SJSA1 (cell line): Measurements from ENCODE around the gene NTRK3. TPM values are rescaled to one million over a fixed set of nuclear protein-coding genes. Genes with fewer than 3 reads are reported as not detected.
"Not testable (repeated sequence)": the region's sequence is repeated elsewhere in the genome, so short reads cannot be mapped to it uniquely, and the experiment has no call there.

Source experiments
- DNase-seq, 2 experiments: peaks; one replicate each; pipeline ENCODE4 v3.0.0-alpha.2; 2015 to 2020; ENCODE audit warnings: low spot score in 2 of 2, low read depth in 1 of 2
- H3K27ac ChIP-seq: fragments of 250-450 bp; sonication (Bioruptor Pico); 2 replicates; pipeline ENCODE4 v1.5.1; 2020; ENCODE audit warnings: mild to moderate bottlenecking, moderate library complexity
- H3K27me3 ChIP-seq: fragments of 250-450 bp; sonication (Bioruptor Pico); replicated peaks from 2 replicates; pipeline ENCODE4 v1.5.1; 2020; ENCODE audit warnings: mild to moderate bottlenecking, moderate library complexity
- H3K36me3 ChIP-seq: fragments of 250-450 bp; sonication (Bioruptor Pico); 2 replicates; pipeline ENCODE4 v1.5.1; 2020; ENCODE audit warnings: mild to moderate bottlenecking
- H3K4me1 ChIP-seq: fragments of 250-450 bp; sonication (Bioruptor Pico); replicated peaks from 2 replicates; pipeline ENCODE4 v1.6.1; 2021; ENCODE audit warnings: mild to moderate bottlenecking
- H3K4me3 ChIP-seq: fragments of 250-450 bp; sonication (Bioruptor Pico); 2 replicates; pipeline ENCODE4 v1.5.1; 2020; ENCODE audit warnings: mild to moderate bottlenecking
- H3K9me3 ChIP-seq: fragments of 250-450 bp; sonication (Bioruptor Pico); replicated peaks from 2 replicates; pipeline ENCODE4 v1.5.1; 2020; ENCODE audit warnings: mild to moderate bottlenecking
- total RNA-seq: library from RNA; depleted of rRNA; stranded (reverse); fragments of >200 nt; shearing (Covaris generic); gene quantifications from 2 replicates; pipeline ENCODE4 v1.2.3, GENCODE V29; 2014

Gene NTRK3
- total RNA-seq, 1 experiment from 2014 or later = not detected

DNA sequence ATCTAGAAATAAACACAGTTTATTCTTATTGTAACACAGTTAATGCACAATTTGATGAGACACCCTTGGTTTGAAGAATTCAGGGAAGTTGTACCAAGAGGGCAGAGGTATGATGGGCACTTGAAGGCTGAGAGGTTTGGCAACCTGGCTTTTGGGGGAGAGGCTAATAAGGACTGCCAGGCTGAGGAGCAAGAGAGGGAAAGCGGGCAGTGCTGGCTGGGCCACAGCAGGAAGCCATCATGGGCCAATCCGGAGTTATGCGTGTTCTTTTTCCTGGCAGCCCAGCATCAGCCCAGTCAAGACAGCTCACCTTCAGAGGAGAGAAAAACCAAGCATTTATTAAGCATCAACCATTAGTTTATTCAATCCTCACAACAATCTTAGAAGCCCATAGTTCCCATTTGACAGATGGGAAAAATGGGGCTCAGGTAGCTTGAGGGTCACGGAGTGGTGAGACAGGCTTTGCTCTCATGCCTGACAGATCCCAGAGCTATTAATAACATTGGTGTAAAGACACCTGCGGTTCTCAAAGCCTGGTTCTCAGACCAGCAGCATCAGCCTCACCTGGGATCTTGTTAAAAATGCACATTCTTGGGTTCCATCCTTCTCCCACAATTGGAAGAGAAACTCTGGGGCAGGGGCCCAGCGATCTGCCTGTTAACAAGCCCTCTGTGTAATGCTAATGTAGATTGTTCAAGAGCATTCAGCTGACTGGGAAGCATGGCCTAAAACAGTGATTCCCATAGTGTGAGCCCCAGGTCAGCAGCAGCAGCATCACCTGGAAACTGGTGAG is 183.7 kb downstream of the NTRK3 start:
- no peaks in the 10 kb centered on the region for H3K36me3 ChIP-seq
- DNase-seq = no peak
- no peak overlapping the region for H3K4me3 ChIP-seq
- no peaks in the 10 kb centered on the region for H3K9me3 ChIP-seq
- H3K27me3 ChIP-seq = no peaks in the 10 kb centered on the region
- H3K4me1 ChIP-seq = no peaks in the 10 kb centered on the region
- H3K27ac ChIP-seq = no peak overlapping the region

DNA sequence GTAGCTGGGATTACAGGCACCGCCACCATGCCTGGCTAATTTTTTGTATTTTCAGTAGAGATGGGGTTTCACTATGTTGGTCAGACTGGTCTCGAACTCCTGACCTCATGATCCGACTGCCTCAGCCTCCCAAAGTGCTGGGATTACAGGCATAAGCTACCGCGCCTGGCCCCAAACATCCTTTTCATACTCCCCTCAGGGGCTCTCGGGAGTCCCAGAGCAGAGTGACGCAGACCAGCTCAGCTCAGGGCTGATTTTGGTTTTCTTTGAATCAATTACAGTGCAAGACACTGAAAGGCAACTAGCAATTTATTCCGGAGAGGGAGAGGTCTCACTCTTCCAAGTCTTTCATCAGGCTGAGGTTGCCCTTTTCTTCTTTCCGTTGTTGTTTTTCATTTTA is 184.4 kb downstream of the NTRK3 start:
- H3K36me3 ChIP-seq, H3K4me1 ChIP-seq, H3K27me3 ChIP-seq, H3K27ac ChIP-seq, DNase-seq, H3K4me3 ChIP-seq, H3K9me3 ChIP-seq: not testable (repeated sequence)

DNA sequence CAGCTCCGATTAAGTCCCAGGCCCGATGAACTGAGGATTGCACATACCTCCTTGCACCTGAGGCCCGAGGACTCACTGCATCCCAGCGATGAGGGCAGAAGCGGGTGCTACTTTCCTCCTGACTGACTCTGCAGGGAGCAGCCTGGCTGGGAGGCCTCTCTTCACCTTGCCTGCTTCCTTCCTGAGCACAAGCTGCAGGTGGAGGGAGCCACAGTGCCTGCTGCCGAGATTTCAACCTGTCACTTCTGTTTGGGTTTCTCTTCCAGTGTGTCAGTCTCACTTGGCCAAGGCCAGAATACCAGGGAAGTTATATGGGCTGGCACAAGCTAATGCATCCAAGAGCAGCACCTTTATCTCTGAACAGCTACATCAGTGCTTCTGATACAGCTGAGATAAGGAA is 185.4 kb downstream of the NTRK3 start:
- H3K27ac ChIP-seq = no peak overlapping the region
- no peaks in the 10 kb centered on the region for H3K27me3 ChIP-seq
- no peak overlapping the region for H3K4me3 ChIP-seq
- H3K9me3 ChIP-seq = no peaks in the 10 kb centered on the region
- no peaks in the 10 kb centered on the region for H3K36me3 ChIP-seq
- no peak for DNase-seq
- no peaks in the 10 kb centered on the region for H3K4me1 ChIP-seq

DNA sequence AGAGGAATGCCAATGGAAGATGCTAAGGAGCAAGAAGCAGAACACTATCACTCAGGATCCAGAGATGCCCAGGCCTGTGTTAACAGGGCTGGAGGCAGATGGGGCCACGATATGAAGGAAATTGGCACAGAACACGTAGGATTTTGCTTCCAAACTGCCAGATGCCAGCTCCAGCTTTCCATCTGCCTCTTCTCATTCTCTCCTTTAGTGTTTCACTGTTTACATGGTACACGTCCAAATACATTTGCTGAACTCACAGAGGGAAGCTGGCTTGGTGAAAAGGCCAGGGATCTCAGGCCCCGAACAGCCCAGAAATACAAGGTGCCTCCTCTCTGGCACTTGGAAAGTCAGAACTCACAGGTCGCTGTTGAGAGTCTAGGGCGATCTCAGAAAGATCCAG is 187.0 kb downstream of the NTRK3 start:
- Histone ChIP-seq H3K27me3 (no peaks in the 10 kb centered on the region), H3K4me1 (no peaks in the 10 kb centered on the region), H3K9me3 (0 out of 2 replicates have a peak, but pooled peaks cover 2% of the 10 kb centered on the region), H3K27ac (no peak overlapping the region), H3K4me3 (no peak overlapping the region), H3K36me3 (no peaks in the 10 kb centered on the region)
- no peak for DNase-seq

DNA sequence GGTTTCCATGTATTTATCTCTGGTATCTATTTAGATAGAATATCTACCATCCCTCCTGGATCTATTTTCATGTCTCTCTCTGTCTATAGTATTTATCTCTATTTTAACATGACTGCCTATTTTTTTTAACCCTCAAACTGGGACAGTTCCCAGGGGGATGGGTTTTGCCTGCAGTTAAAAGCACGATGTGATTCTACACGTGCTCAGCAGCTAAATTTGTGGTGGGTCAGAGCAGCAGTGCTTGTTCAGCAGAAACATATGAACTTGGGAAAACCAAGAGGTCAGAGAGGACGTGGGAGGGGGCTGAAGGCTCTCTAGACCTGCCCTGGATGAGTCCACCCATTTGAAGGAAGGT is 189.2 kb downstream of the NTRK3 start:
- 0 out of 2 replicates have a peak, but pooled peaks cover 2% of the 10 kb centered on the region for H3K9me3 ChIP-seq

DNA sequence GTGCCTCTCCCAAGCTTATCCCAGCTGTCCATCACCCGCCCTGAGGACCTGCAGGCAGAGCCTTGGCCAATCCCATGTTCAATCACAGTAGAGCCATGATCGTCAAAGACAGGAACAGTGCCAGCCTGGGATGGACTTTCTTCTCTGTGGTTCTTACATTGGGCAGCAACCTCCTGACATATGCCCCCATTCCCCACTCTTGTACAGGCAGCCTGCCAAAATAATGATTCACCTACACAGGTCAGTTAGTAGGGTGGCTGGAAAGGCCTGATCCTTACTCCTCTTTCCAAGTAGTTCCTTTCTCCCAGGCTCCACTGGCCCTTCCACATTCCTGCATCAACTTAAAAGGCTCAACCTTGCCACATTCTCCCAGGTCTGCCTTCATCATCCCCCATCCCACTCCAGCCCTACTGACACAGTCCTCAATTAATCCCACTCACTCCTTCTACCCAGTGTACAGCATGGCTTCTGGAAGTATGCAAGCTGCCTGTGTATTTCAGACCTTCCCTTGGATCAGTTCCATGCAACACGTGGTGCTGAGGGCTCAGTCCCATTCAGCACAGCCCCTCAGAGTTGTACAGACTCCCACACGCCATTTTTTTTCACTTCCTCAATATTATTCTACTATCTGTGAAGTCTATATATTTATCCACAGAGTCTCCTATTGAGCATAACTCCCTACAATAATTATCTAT is 189.8 kb downstream of the NTRK3 start:
- H3K4me1 ChIP-seq = no peaks in the 10 kb centered on the region
- no peak for DNase-seq
- no peaks in the 10 kb centered on the region for H3K36me3 ChIP-seq
- H3K9me3 ChIP-seq = 0 out of 2 replicates have a peak, but pooled peaks cover 2% of the 10 kb centered on the region
- H3K27ac ChIP-seq = no peak overlapping the region
- no peak overlapping the region for H3K4me3 ChIP-seq
- H3K27me3 ChIP-seq = no peaks in the 10 kb centered on the region

More for the DNA sequence above, 189.2 kb downstream of the NTRK3 start:
- Histone ChIP-seq H3K27me3 (no peaks in the 10 kb centered on the region), H3K4me1 (no peaks in the 10 kb centered on the region), H3K27ac (no peak overlapping the region), H3K36me3 (no peaks in the 10 kb centered on the region), H3K4me3 (no peak overlapping the region)
- DNase-seq = no peak

DNA sequence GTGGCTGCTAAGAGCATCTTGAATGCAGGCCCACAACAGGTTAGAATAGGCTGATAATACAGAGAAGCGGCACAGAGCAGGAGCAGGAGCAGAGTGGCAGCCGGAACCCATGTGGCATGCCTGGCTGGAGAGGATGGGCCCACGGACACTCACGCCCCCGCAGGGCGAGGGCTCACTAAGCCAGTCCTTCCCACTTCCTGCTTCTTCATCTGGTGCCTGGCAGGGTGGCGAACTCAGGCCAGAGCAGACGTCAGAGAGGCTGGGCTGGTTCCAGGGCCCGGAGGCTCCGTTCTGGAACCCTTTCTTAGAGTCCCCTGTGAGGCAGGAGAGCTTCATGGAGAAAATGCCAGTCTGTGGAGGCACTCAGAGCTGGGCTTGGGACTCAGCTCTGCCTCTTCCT is 195.1 kb downstream of the NTRK3 start:
- DNase-seq = no peak
- H3K9me3 ChIP-seq = 0 out of 2 replicates have a peak, but pooled peaks cover 2% of the 10 kb centered on the region
- H3K36me3 ChIP-seq = no peaks in the 10 kb centered on the region

DNA sequence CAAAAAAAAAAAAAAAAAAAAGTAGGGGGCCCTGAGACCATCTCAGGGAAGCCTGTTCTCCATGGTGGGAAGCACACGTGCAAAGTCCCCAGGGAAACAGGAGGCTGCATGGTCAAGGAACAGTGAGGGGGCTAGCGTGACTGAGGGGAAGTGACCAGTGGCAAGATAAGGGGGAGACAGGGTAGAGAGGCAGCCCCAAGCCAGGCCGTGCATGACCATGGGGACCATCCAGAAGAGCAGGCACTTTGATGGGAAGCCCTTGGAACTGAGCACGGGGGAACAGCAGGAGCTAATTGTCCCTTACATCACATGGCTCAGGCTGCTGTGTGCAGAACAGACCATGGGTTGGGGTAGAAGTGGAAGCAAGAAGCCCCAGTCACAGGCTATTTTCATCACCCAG is 196.2 kb downstream of the NTRK3 start:
- Histone ChIP-seq H3K27me3 (no peaks in the 10 kb centered on the region), H3K4me3 (no peak overlapping the region), H3K36me3 (no peaks in the 10 kb centered on the region), H3K4me1 (no peaks in the 10 kb centered on the region), H3K27ac (no peak overlapping the region), H3K9me3 (no peaks in the 10 kb centered on the region)
- DNase-seq = no peak

More for the DNA sequence above, 195.1 kb downstream of the NTRK3 start:
- Histone ChIP-seq H3K4me1 (no peaks in the 10 kb centered on the region), H3K27me3 (no peaks in the 10 kb centered on the region), H3K27ac (no peak overlapping the region), H3K4me3 (no peak overlapping the region)

DNA sequence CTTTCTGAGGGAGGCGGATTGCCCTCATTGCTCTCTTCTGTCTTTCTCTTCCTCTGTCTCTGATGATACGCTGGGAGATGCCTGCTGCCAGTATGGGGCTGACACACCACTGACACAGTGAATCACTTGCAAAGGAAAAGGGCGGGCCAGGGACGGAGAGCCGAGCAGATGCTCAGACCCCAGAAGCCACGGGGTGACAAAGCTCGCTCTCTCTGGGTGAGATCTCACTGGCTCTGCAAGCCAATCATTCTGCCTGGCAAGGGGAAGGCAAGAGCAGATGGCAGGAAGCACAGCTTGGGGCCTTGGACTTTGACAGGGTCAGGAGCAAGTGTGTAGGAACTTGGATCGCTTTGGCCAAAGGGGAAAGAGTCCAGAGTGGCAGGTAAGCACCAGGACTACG is 198.7 kb downstream of the NTRK3 start:
- no peak overlapping the region for H3K4me3 ChIP-seq
- no peaks in the 10 kb centered on the region for H3K4me1 ChIP-seq
- no peak overlapping the region for H3K27ac ChIP-seq
- H3K27me3 ChIP-seq = no peaks in the 10 kb centered on the region
- DNase-seq = no peak
- H3K9me3 ChIP-seq = no peaks in the 10 kb centered on the region
- no peaks in the 10 kb centered on the region for H3K36me3 ChIP-seq

DNA sequence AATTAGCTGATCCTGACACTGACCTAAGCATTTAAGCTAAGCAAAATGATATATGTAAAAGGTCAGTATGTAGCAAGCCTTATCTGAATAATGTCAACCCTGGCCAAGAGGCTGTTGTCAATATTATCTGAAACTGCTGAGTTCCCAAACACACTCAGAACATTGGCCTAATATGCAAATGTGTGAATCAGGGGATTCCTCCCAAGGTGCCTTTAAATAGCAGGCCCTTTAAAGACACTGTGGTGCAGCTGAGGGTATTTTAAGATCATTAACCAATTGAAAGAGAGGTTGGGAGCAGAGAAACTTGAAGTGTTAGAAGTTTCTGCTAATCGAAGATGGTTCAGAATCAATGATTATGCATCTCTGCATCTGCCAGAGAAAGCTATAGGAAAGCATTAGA is 207.0 kb downstream of the NTRK3 start:
- no peaks in the 10 kb centered on the region for H3K9me3 ChIP-seq
- H3K36me3 ChIP-seq = no peaks in the 10 kb centered on the region
- no peak for DNase-seq
- no peak overlapping the region for H3K4me3 ChIP-seq
- H3K27ac ChIP-seq = no peak overlapping the region
- no peaks in the 10 kb centered on the region for H3K4me1 ChIP-seq
- H3K27me3 ChIP-seq = no peaks in the 10 kb centered on the region

DNA sequence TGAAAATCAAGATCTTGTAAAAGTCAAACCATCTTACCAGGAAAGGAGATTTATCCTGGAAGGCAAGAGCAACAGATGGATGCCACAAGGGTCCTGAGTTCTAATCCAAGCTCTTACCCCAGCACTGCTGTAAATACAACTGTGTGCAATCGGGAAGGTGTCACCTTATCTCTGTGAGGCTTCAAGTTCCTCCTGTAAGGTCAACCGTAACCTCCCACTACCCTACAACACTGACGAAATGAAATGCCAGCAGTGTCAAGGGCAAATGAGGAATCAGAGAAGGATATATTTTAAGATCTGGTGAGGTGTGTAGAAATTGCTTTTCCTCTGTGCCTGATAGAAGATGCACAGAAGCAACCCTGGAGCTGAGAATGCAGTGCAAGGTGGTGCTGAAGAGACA is 207.8 kb downstream of the NTRK3 start:
- H3K27me3 ChIP-seq = no peaks in the 10 kb centered on the region
- H3K27ac ChIP-seq = no peak overlapping the region
- no peaks in the 10 kb centered on the region for H3K36me3 ChIP-seq
- no peak for DNase-seq
- H3K9me3 ChIP-seq = no peaks in the 10 kb centered on the region
- no peak overlapping the region for H3K4me3 ChIP-seq
- H3K4me1 ChIP-seq = no peaks in the 10 kb centered on the region

DNA sequence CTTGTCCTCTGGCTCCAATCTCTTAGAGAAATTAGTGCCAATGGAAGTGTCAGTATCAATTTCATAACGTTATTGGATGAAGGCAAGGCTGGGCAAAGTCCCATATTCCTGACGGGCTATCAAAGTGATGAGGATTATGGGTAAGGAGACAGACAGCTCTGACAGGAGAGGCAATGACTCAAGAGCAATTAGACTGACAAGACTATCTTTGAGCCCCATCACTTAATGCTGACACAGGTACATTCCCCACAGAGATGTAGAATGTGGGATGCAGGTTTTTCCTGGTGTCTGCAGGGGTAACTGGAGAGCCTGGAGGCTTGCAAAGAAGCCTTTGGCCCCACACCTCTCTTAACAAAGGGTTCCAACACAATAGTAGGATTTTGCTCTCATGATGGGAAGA is 208.3 kb downstream of the NTRK3 start:
- no peaks in the 10 kb centered on the region for H3K36me3 ChIP-seq

DNA sequence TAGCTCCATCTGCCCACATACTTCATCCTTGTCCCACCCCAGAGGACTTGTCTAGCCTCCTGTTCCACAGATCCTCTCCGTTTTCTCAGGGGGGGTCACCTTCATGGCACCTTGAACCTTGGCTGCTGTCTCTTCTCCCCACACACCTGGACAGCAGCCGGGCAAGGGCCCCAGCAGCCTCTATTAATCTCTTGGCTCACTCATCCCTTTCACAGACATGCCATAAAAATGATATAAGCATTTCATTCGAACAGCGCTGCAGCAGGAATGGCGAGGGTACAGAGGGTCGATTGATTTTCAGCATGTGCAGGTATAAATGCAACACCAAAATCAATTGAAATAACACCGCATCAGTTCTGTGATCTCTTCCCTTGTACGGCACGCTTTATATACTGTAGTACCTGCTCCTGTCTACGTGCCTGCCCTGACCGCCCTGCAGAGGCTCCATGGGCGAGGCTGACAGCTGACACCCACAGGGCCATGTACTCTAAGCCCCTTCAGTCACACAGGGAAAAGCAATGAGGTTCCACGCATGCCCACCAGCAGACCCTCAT is 209.9 kb downstream of the NTRK3 start:
- no peaks in the 10 kb centered on the region for H3K9me3 ChIP-seq
- no peak overlapping the region for H3K27ac ChIP-seq
- no peaks in the 10 kb centered on the region for H3K36me3 ChIP-seq
- no peak overlapping the region for H3K4me3 ChIP-seq
- DNase-seq = no peak
- H3K27me3 ChIP-seq = no peaks in the 10 kb centered on the region
- no peaks in the 10 kb centered on the region for H3K4me1 ChIP-seq

More for the DNA sequence above, 208.3 kb downstream of the NTRK3 start:
- no peaks in the 10 kb centered on the region for H3K4me1 ChIP-seq
- H3K27me3 ChIP-seq = no peaks in the 10 kb centered on the region
- no peak overlapping the region for H3K4me3 ChIP-seq
- H3K9me3 ChIP-seq = no peaks in the 10 kb centered on the region
- no peak for DNase-seq
- H3K27ac ChIP-seq = no peak overlapping the region

DNA sequence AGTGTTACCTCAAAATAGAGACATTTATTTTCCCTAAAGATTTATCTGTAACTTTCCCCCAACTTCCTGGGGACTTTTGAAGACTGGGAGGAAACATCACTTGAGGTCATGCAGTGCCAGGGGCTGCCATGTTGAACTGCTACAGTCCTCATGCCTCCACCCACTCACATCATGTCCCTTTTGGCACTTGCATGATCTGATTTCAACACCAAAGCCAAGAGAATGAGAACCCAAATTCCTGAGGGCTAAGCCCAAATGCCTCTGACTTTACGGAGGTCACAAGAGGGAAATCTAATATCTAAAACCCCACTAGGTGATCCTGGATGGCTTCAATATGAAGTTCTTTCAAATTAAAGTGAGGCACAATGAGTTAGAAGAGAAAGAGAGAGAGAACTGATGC is 213.1 kb downstream of the NTRK3 start:
- Histone ChIP-seq H3K4me1 (no peaks in the 10 kb centered on the region), H3K4me3 (no peak overlapping the region), H3K27me3 (no peaks in the 10 kb centered on the region), H3K36me3 (no peaks in the 10 kb centered on the region), H3K9me3 (no peaks in the 10 kb centered on the region; the same call in 1 of the 2 replicates), H3K27ac (no peak overlapping the region)
- DNase-seq = no peak
